Tibial artery (tissue), 4 donors: Measurements from ENCODE around the gene CALHM5.

Experiments used
- DNase-seq, 2 donors: peaks; one replicate each; pipeline ENCODE4 v3.0.0-alpha.2; 2019
- H3K27ac ChIP-seq, 2 donors: fragments of 200-600 bp; sonication (generic) in 1 of 2; 1 replicate in 1 of 2; 2 replicates in 1 of 2; pipeline ENCODE4 v1.5.1; 2018 to 2019; ENCODE audit warnings: mild to moderate bottlenecking in 1 of 2
- H3K27me3 ChIP-seq, 2 donors: fragments of 200-600 bp; sonication (generic) in 1 of 2; one replicate each; pipeline versions ENCODE4 v1.5.1 to v1.6.0; 2016 to 2019
- H3K36me3 ChIP-seq, 3 donors: fragments of 200-600 bp; sonication (generic) in 2 of 3; one replicate each; pipeline ENCODE4 v1.5.1; 2016 to 2019; ENCODE audit warnings: mild to moderate bottlenecking in 2 of 3
- H3K4me1 ChIP-seq, 4 donors: fragments of 200-600 bp; sonication (generic) in 2 of 4; 1 replicate in 3 of 4; 2 replicates in 1 of 4; pipeline ENCODE4 v1.5.1; 2016 to 2019
- H3K4me3 ChIP-seq, 2 donors: fragments of 200-600 bp; sonication (generic) in 1 of 2; 1 replicate in 1 of 2; 2 replicates in 1 of 2; pipeline ENCODE4 v1.5.1; 2018 to 2019; ENCODE audit warnings: mild to moderate bottlenecking in 2 of 2
- H3K9me3 ChIP-seq, 3 donors: fragments of 200-600 bp; sonication (generic) in 1 of 3; one replicate each; pipeline ENCODE4 v1.5.1; 2016 to 2019
- CTCF ChIP-seq, 2 experiments: fragments of 200-600 bp in 1 of 2; fragments of 450-650 bp in 1 of 2; IDR thresholded peaks; one replicate each; pipeline ENCODE4 v1.5.1; 2017 to 2019; ENCODE audit warnings: antibody characterized with exemption in 2 of 2, mild to moderate bottlenecking in 1 of 2, moderate library complexity in 1 of 2
- intact Hi-C: fragments of 100-400 bp; cut with DNase I; formaldehyde crosslinking; loops from one replicate; pipeline ENCODE4 v1.15.0; 2023; ENCODE audit warnings: low total_unique reads

The CALHM5 gene

GRCh38 chr6:116530436-116530835 is 19.0 kb downstream of the CALHM5 start:
- DNase-seq, result no peak
- Histone ChIP-seq H3K9me3 (no peaks in the 10 kb centered on the region), H3K36me3 (no peaks in the 10 kb centered on the region), H3K4me3 (no peak overlapping the region), H3K27ac (no peak overlapping the region), H3K27me3 (no peaks in the 10 kb centered on the region), H3K4me1 (peaks cover 0 to 7% (median 0%) of the 10 kb centered on the region in 4 donors)
- intact Hi-C loops, result loop anchor here (10.0 kb wide), 1 partner anchor 246 kb away; no protein-coding TSS in a partner anchor
- TF ChIP-seq CTCF (IDR thresholded peaks at IDR 0.05), result no peak

- Histone ChIP-seq H3K27ac (no peak overlapping the region), H3K27me3 (no peaks in the 10 kb centered on the region), H3K4me1 (peaks cover 0 to 7% (median 0%) of the 10 kb centered on the region in 4 donors), H3K9me3 (no peaks in the 10 kb centered on the region), H3K4me3 (no peak overlapping the region), H3K36me3 (no peaks in the 10 kb centered on the region)
- peak; percentile 74 to 82 for TF ChIP-seq CTCF (IDR thresholded peaks at IDR 0.05)
- intact Hi-C loops, result loop anchor here (10.0 kb wide), 1 partner anchor 247 kb away; no protein-coding TSS in a partner anchor
- DNase-seq, result peak; percentile 51 to 64
Observed at GRCh38 chr6:116531675-116532570, 20.5 kb downstream of the CALHM5 start.

- H3K27ac ChIP-seq, result no peak overlapping the region
- peaks cover 0 to 6% (median 0%) of the 10 kb centered on the region in 4 donors for H3K4me1 ChIP-seq
- no peaks in the 10 kb centered on the region for H3K9me3 ChIP-seq
- TF ChIP-seq CTCF (IDR thresholded peaks at IDR 0.05), result no peak
- no peaks in the 10 kb centered on the region for H3K36me3 ChIP-seq
- no peak for DNase-seq
- no peak overlapping the region for H3K4me3 ChIP-seq
- H3K27me3 ChIP-seq, result no peaks in the 10 kb centered on the region
- intact Hi-C loops, result loop anchor here (10.0 kb wide), 1 partner anchor 249 kb away; no protein-coding TSS in a partner anchor
Observed at GRCh38 chr6:116533233-116533957, 22.0 kb downstream of the CALHM5 start.

- Histone ChIP-seq H3K27me3 (no peaks in the 10 kb centered on the region), H3K9me3 (no peaks in the 10 kb centered on the region), H3K27ac (no peak overlapping the region), H3K36me3 (no peaks in the 10 kb centered on the region), H3K4me1 (no peaks in the 10 kb centered on the region), H3K4me3 (no peak overlapping the region)
- no peak for DNase-seq
- no peak for TF ChIP-seq CTCF (IDR thresholded peaks at IDR 0.05)
- intact Hi-C loops, result loop anchor here (10.0 kb wide), 1 partner anchor 250 kb away; no protein-coding TSS in a partner anchor
Observed at GRCh38 chr6:116535109-116535508, 23.7 kb downstream of the CALHM5 start.

- H3K36me3 ChIP-seq, result no peaks in the 10 kb centered on the region
- intact Hi-C loops, result loop anchor here (10.0 kb wide), 1 partner anchor 251 kb away; no protein-coding TSS in a partner anchor
- H3K4me3 ChIP-seq, result no peak overlapping the region
- no peak for DNase-seq
- H3K9me3 ChIP-seq, result no peaks in the 10 kb centered on the region
- H3K4me1 ChIP-seq, result no peaks in the 10 kb centered on the region
- peak; percentile 55 to 69 for TF ChIP-seq CTCF (IDR thresholded peaks at IDR 0.05)
- no peaks in the 10 kb centered on the region for H3K27me3 ChIP-seq
- no peak overlapping the region for H3K27ac ChIP-seq
Observed at GRCh38 chr6:116536216-116536621, 24.8 kb downstream of the CALHM5 start.
